Stimulated activated CD8-positive, alpha-beta memory T cell treated with anti-CD3 and anti-CD28 coated beads, Interleukin-4, amount 100 ng/mL, for 4 hours (primary cell): ENCODE measurements around the gene DLGAP1.
"Not testable (repeated sequence)": the region's sequence is repeated elsewhere in the genome, so short reads cannot be mapped to it uniquely, and the experiment has no call there.

Experiments
- DNase-seq, 2 donors: peaks; one replicate each; pipeline ENCODE4 v3.0.0-alpha.2; 2020; ENCODE audit warnings: low read depth in 2 of 2, low spot score in 1 of 2

The DLGAP1 gene

GRCh38 chr18:3482258-3482657, 972.8 kb downstream of the DLGAP1 start:
- no peak for DNase-seq

DNA sequence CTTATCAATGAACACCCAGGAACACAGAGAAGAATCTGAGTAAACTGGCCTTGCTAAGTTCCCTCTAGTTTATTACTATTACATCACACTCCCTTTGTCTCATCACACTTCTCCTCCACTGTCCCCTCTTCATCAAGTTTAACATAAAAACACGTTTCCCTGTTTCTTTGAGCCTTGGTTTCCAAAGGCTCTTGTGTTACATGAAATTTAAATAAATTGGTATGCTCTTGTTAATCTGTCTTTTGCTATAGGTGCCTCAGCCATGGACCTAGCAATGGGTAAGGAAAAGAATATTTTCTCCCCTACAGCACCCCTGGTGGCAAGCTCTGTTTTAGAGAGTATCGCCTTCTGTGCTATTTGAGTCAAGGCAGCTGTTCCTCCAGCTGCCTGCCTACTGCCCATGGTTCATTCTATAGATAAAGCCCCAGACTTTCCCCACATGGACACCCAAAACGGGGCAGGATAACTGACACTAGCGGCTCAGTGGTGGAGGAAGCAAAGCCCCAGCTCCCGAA, 973.4 kb downstream of the DLGAP1 start:
- no peak for DNase-seq

- no peak for DNase-seq
Measured at GRCh38 chr18:3480827-3481573, 974.1 kb downstream of the DLGAP1 start.

- no peak for DNase-seq
Measured at GRCh38 chr18:3479978-3480509, 975.1 kb downstream of the DLGAP1 start.

GRCh38 chr18:3478262-3478978, 976.7 kb downstream of the DLGAP1 start:
- DNase-seq, result no peak

DNA sequence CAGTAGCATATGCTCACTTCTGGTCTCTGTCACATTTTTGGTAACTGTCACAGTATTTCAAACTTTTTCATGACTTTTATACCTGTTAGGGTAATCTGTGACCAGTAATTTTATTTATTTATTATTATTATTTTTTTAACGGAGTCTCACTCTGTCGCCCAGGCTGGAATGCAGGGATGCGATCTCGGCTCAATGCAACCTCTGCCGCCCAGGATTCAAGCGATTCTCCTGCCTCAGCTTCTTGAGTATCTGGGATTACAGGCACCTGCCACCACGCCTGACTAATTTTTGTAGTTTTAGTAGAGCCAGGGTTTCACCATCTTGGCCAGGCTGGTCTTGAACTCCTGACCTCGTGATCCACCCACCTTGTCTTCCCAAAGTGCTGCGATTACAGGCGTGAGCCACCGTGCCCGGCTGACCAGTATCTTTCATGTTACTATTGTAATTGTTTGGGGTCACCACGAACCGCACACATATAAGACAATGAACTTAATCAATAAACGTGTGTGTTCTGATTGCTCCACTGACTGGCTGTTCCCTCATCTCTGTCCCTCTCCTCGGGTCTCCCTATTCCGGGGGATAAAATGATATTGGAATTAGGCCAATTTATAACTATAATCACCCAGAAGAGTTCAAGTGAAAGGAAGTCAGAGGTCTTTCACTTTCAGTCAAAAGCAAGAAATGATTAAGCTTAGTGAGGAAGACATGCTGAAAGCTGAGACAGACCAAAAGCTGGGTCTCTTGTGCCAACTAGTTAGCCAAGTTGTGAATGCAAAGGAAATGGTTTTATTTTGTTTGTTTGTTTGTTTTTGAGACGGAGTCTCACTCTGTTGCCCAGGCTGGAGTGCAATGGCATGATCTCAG, 982.2 kb downstream of the DLGAP1 start:
- DNase-seq, result no peak

GRCh38 chr18:3472121-3472520, 983.0 kb downstream of the DLGAP1 start:
- not testable (repeated sequence) for DNase-seq

GRCh38 chr18:3471141-3471648, 983.9 kb downstream of the DLGAP1 start:
- no peak for DNase-seq

DNA sequence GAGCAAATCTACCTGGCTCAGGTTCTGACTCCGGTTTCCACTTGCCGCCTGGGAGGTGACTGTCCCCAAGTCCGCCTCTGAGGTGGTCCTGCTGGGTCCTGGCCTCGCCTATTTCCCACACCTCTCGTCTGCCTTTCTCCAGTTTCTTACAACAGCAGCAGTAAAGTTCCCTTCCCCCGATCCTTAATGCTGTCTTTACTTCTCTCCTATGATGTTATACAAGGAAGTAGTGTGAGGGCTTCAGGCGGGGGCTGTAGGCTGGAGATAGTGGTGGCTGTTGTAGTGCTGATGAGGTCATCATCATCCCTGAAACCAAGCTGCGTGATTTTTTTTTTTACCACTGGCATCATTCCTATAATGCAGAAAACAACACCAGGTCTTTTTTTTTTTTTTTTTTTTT, 986.3 kb downstream of the DLGAP1 start:
- no peak for DNase-seq

DNA sequence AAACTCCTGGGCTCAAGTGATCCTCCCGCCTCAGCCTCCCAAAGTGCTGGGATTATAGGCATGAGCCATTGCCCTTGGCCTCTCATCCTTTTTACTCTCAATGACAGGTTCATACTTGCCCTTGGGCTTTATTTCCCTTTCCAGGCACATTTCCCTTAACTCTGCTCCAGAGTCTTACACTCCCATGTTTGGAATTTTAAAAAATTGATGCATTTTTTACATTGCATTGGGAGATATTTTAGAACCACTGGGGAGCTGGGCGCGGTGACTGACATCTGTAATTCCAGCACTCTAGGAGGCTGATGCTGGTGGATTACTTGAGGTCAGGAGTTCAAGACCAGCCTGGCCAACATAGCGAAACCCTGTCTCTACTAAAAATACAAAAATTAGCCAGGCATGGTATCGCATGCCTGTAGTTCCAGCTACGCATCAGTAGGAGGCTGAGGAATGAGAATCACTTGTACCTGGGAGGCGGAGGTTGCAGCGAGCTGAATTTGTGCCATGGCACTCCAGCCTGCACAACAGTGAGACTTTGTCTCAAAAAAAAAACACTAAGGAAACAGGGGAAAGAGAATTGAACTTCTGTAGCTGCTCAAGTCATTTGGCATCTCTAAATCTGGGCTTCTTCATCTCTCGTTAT, 986.9 kb downstream of the DLGAP1 start:
- no peak for DNase-seq

- no peak for DNase-seq
Measured at GRCh38 chr18:3466872-3467271, 988.2 kb downstream of the DLGAP1 start.

GRCh38 chr18:3466045-3466444, 989.1 kb downstream of the DLGAP1 start:
- DNase-seq, result no peak

DNA sequence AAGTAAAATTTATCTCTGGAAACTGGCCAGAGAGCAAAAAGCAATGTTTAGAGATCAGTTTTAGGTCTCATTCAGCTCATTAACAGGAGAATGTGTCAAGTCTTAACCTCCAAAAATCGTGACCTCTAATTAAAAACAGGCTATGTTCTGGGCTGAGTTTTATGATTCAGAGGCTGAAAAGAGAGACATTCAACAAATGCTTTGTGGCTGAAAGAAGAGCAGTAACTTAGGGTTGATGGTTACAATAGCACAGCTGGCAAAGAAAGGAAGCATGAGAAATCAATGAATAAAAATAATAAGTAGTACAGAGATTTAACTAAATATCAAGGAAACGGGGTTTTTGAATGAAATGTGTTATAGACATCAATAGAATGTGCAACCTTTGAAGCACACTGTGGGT, 992.1 kb downstream of the DLGAP1 start:
- no peak for DNase-seq

- no peak for DNase-seq
Measured at GRCh38 chr18:3461704-3462103, 993.4 kb downstream of the DLGAP1 start.

GRCh38 chr18:3460823-3461398, 994.2 kb downstream of the DLGAP1 start:
- no peak for DNase-seq

DNA sequence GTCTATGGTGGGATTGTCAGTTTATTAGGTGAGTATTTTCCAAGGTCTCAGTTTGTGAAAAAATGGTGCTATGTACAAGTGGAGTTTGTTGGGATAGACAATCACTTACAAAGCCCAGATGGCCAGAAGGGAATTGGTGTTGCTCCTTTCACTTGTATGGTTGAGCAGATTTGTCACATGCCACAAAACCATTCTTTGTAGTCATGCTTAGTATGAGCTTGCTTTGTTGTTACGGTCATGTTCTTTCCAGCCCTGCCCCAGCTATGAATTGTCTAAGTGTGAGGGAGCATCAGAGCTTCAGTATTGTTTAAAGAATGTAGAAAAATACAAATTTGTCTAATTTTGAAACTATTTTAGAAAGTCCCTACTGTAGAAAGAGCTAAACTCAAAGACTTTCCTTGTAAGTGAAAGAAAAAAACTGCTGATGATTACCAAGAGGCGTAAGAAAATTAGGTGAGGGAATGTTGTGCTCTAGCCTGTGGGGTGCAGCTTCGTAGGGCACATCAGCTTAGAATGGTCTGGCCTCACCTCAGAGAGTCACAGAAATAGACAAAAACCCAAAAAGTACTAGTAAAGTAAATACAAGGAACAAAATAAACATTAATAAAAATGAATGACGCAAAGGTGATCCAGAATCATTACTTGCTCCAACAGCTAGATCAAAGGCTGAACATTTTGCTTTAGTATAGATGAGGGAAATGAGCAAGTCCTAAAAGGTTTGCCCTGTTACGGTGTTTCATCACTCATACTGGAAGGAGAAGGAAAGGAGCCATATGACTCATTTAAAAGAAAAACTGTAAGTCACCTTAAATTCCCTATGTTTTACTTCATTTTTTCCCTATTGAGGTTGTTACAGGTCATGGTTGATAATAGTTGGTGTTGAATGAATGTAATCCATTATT, 995.9 kb downstream of the DLGAP1 start:
- DNase-seq, result no peak

DNA sequence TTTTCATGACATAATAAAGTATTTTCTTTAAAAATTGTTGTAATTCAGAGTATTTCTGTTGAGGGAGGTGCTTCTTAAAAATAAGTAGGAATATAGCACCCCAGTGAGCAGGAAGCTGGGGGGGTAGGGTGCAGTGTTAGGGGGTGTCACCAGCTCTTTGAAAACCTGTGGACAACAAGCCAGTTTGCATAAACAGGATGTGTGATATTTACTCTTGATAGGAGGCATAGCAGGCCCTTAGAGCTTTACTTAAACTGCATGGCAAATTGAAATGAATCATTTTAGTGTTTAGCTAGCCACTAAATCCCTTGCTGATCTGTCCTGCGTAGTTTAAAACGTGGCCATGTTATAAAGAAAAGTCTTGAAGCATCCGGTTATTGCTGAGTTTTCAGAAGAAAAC, 996.7 kb downstream of the DLGAP1 start:
- no peak for DNase-seq

GRCh38 chr18:3457261-3457724, 997.8 kb downstream of the DLGAP1 start:
- no peak for DNase-seq

DNA sequence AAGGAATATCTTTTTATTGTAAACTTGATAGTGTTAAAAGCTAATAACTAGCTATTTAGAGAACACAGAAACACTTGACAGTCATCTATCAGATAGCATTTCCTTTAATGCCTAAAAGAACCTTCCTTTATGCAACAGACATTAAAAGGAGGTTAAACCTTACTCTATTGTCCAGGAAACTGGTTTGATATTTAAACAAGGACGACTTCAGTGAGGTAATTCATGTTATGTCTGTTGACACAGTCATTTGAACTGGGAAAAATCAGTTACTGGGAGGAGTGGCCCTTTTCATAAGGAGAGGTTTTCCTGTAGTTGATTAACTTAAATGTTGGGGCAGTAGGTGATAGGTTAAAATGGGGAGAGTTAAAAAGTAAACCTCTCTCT, 998.4 kb downstream of the DLGAP1 start:
- no peak for DNase-seq
